Thymus (tissue), 11 donors: ENCODE data around the gene CALML5. TPM values are rescaled to one million over a fixed set of nuclear protein-coding genes. Genes with fewer than 3 reads are reported as not detected.

ENCODE experiments used
- DNase-seq, 9 donors: peaks; one replicate each; pipeline ENCODE4 v3.0.0-alpha.2; 2013; ENCODE audit warnings: low spot score in 9 of 9, low read depth in 6 of 9, missing footprints in 1 of 9
- H3K27ac ChIP-seq, 2 donors: one replicate each; pipeline ENCODE4 v1.5.1; 2013; ENCODE audit warnings: control low read depth in 1 of 2, low read depth in 1 of 2, low read length in 1 of 2, mild to moderate bottlenecking in 1 of 2, moderate library complexity in 1 of 2
- H3K27me3 ChIP-seq, 2 donors: one replicate each; pipeline ENCODE4 v1.5.1; 2013; ENCODE audit warnings: low read length in 1 of 2; ENCODE audit not compliant: control insufficient read depth in 2 of 2, insufficient read depth in 1 of 2
- H3K36me3 ChIP-seq, 2 donors: one replicate each; pipeline ENCODE4 v1.5.1; 2013; ENCODE audit warnings: low read length in 1 of 2, mild to moderate bottlenecking in 1 of 2, moderate library complexity in 1 of 2; ENCODE audit not compliant: control insufficient read depth in 2 of 2, insufficient read depth in 2 of 2
- H3K4me1 ChIP-seq, 2 donors: one replicate each; pipeline ENCODE4 v1.5.1; 2013; ENCODE audit warnings: low read length in 2 of 2; ENCODE audit not compliant: control insufficient read depth in 2 of 2, insufficient read depth in 2 of 2
- H3K4me3 ChIP-seq, 2 donors: one replicate each; pipeline ENCODE4 v1.5.1; 2013; ENCODE audit warnings: low read length in 2 of 2, control low read depth in 1 of 2, mild to moderate bottlenecking in 1 of 2
- H3K9me3 ChIP-seq, 2 donors: one replicate each; pipeline ENCODE4 v1.5.1; 2013; ENCODE audit warnings: low read length in 1 of 2, mild to moderate bottlenecking in 1 of 2; ENCODE audit not compliant: control insufficient read depth in 2 of 2, insufficient read depth in 1 of 2
- WGBS: extraction: QIAGEN DNeasy Blood & Tissue Kit; methylation state at CpG from one replicate; pipeline ENCODE4 v1.1.7; 2013; 5-methylcytosine and 5-hydroxymethylcytosine counted together
- polyA plus RNA-seq: library from polyadenylated mRNA; stranded (reverse); fragments of 200-250 nt; gene quantifications from one replicate; pipeline ENCODE4 v1.2.3, GENCODE V29; 2013
- total RNA-seq: library from RNA; stranded (reverse); fragments of 120-200 nt; gene quantifications from one replicate; pipeline ENCODE4 v1.2.4, GENCODE V29; 2013
- donor health status: healthy.

CALML5 gene
- total and polyA plus RNA-seq, 2 donors: 32.6 to 368 TPM

- peaks cover 0 to 9% of the 10 kb centered on the region in 2 donors for H3K27me3 ChIP-seq
- H3K9me3 ChIP-seq: no peaks in the 10 kb centered on the region
- peaks cover 0 to 14% of the 10 kb centered on the region in 2 donors for H3K4me1 ChIP-seq
- no peak for DNase-seq
- no peak overlapping the region for H3K27ac ChIP-seq
- WGBS: 96% methylated on average over 61 of the region's 61 CpGs
- H3K36me3 ChIP-seq: no peaks in the 10 kb centered on the region
- no peak overlapping the region for H3K4me3 ChIP-seq
Observed at GRCh38 chr10:5498791-5499492, 428 bp downstream of the CALML5 start.

GRCh38 chr10:5497948-5498730 is 1.2 kb downstream of the CALML5 start:
- Histone ChIP-seq H3K4me1 (peaks cover 0 to 9% of the 10 kb centered on the region in 2 donors), H3K27me3 (peaks cover 0 to 9% of the 10 kb centered on the region in 2 donors)
- no peak for DNase-seq

GRCh38 chr10:5497289-5497688 is 2.1 kb downstream of the CALML5 start:
- 98% methylated on average over 6 of the region's 6 CpGs for WGBS
- no peak for DNase-seq
- H3K36me3 ChIP-seq: no peaks in the 10 kb centered on the region
- peaks cover 0 to under 1% of the 10 kb centered on the region in 2 donors for H3K4me1 ChIP-seq
- peaks cover 0 to 12% of the 10 kb centered on the region in 2 donors for H3K9me3 ChIP-seq
- H3K27ac ChIP-seq: no peak overlapping the region
- H3K4me3 ChIP-seq: no peak overlapping the region
- H3K27me3 ChIP-seq: peaks cover 0 to 5% of the 10 kb centered on the region in 2 donors

More at GRCh38 chr10:5497948-5498730, 1.2 kb downstream of the CALML5 start:
- Histone ChIP-seq H3K36me3 (no peaks in the 10 kb centered on the region), H3K27ac (no peak overlapping the region), H3K9me3 (peaks cover 0 to 4% of the 10 kb centered on the region in 2 donors), H3K4me3 (no peak overlapping the region)
- WGBS: 94% methylated on average over 19 of the region's 19 CpGs

GRCh38 chr10:5496261-5497250 is 2.8 kb downstream of the CALML5 start:
- no peak for DNase-seq
- H3K36me3 ChIP-seq: no peaks in the 10 kb centered on the region
- 96% methylated on average over 25 of the region's 25 CpGs for WGBS

GRCh38 chr10:5494611-5495010 is 4.8 kb downstream of the CALML5 start:
- no peak overlapping the region for H3K27ac ChIP-seq
- DNase-seq: no peak
- no peak overlapping the region for H3K4me3 ChIP-seq
- no peaks in the 10 kb centered on the region for H3K36me3 ChIP-seq
- peaks cover 0 to 16% of the 10 kb centered on the region in 2 donors for H3K9me3 ChIP-seq
- peaks cover 0 to 9% of the 10 kb centered on the region in 2 donors for H3K4me1 ChIP-seq
- 89% methylated on average over 8 of the region's 8 CpGs for WGBS
- H3K27me3 ChIP-seq: no peaks in the 10 kb centered on the region

More at GRCh38 chr10:5496261-5497250, 2.8 kb downstream of the CALML5 start:
- Histone ChIP-seq H3K9me3 (peaks cover 0 to 13% of the 10 kb centered on the region in 2 donors), H3K27me3 (peaks cover 0 to 4% of the 10 kb centered on the region in 2 donors), H3K4me3 (no peak overlapping the region), H3K27ac (no peak overlapping the region), H3K4me1 (no peaks in the 10 kb centered on the region)

GRCh38 chr10:5493691-5494090 is 5.7 kb downstream of the CALML5 start:
- no peak for DNase-seq
- WGBS: 93% methylated on average over 3 of the region's 3 CpGs
- Histone ChIP-seq H3K9me3 (peaks cover 0 to 16% of the 10 kb centered on the region in 2 donors), H3K27me3 (no peaks in the 10 kb centered on the region), H3K4me1 (peaks cover 0 to 18% of the 10 kb centered on the region in 2 donors), H3K36me3 (no peaks in the 10 kb centered on the region), H3K4me3 (no peak overlapping the region), H3K27ac (no peak overlapping the region)

GRCh38 chr10:5492929-5493576 is 6.3 kb downstream of the CALML5 start:
- WGBS: 97% methylated on average over 13 of the region's 13 CpGs

GRCh38 chr10:5492322-5492855 is 7.0 kb downstream of the CALML5 start:
- 94% methylated on average over 4 of the region's 4 CpGs for WGBS
- Histone ChIP-seq H3K27me3 (no peaks in the 10 kb centered on the region), H3K27ac (no peak overlapping the region), H3K4me3 (no peak overlapping the region), H3K4me1 (peaks cover 0 to 23% of the 10 kb centered on the region in 2 donors), H3K36me3 (no peaks in the 10 kb centered on the region), H3K9me3 (peaks cover 0 to 16% of the 10 kb centered on the region in 2 donors)
- DNase-seq: no peak

More at GRCh38 chr10:5492929-5493576, 6.3 kb downstream of the CALML5 start:
- no peaks in the 10 kb centered on the region for H3K27me3 ChIP-seq
- peaks cover 0 to 23% of the 10 kb centered on the region in 2 donors for H3K4me1 ChIP-seq
- H3K27ac ChIP-seq: no peak overlapping the region
- H3K4me3 ChIP-seq: no peak overlapping the region
- no peak for DNase-seq
- peaks cover 0 to 16% of the 10 kb centered on the region in 2 donors for H3K9me3 ChIP-seq
- H3K36me3 ChIP-seq: no peaks in the 10 kb centered on the region
